Nasal cavity respiratory epithelium epithelial cell of viscerocranial mucosa (primary cell): ENCODE data around the gene LRIT1. TPM values are rescaled to one million over a fixed set of nuclear protein-coding genes. Genes with fewer than 3 reads are reported as not detected.

ENCODE experiments used
- total RNA-seq: library from RNA; depleted of rRNA; stranded (reverse); fragments of >200 nt; gene quantifications from 2 replicates; pipeline ENCODE4 v1.2.3, GENCODE V29; 2014

The LRIT1 gene, protein sequence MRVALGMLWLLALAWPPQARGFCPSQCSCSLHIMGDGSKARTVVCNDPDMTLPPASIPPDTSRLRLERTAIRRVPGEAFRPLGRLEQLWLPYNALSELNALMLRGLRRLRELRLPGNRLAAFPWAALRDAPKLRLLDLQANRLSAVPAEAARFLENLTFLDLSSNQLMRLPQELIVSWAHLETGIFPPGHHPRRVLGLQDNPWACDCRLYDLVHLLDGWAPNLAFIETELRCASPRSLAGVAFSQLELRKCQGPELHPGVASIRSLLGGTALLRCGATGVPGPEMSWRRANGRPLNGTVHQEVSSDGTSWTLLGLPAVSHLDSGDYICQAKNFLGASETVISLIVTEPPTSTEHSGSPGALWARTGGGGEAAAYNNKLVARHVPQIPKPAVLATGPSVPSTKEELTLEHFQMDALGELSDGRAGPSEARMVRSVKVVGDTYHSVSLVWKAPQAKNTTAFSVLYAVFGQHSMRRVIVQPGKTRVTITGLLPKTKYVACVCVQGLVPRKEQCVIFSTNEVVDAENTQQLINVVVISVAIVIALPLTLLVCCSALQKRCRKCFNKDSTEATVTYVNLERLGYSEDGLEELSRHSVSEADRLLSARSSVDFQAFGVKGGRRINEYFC
- not detected in 2 replicates for total RNA-seq

GRCh38 chr10:84241185-84241790 is at the start of gene LRIT1:
Gene LRIT1 (minus strand): TSS chr10:84241546. CDS start chr10:84241439, 107 bp downstream.

DNA sequence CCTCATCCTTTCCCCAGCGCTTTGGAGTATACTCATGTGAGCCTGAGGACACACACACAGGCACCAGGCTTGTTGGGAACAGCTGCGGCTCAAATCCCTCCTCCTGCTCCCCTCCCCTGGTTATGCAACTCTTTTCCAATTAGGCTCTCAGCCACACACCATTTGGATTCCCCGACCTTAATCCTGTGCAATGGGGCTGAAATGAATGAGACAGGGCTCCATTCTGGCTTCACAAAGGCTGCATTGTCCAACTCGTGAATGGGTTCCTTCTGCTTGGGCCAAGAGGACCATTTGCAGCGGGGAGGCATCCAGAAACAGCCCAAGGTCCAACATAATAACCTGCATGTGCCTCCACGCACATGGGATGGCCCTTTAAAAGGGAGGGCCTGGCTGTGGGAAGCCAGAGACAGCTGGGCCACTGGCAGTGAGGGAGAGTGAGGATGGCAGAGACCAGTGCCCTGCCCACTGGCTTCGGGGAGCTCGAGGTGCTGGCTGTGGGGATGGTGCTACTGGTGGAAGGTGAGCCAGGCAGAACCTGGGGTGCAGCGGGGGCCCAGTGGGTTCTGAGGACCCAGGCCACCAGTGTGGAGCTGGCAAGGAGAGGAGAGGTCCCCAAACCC is 3.4 kb upstream of the LRIT1 start, which contains the start of gene RGR:
RGR (plus strand) TSS at position 403 of the 620 bp plus-strand sequence; CDS start at position 441, 38 bp downstream.

GRCh38 chr10:84225427-84226173 is 15.7 kb downstream of the LRIT1 start, which contains the start of gene LRIT2:
Gene LRIT2 (minus strand): TSS chr10:84225544. CDS start chr10:84225520, 24 bp downstream.

DNA sequence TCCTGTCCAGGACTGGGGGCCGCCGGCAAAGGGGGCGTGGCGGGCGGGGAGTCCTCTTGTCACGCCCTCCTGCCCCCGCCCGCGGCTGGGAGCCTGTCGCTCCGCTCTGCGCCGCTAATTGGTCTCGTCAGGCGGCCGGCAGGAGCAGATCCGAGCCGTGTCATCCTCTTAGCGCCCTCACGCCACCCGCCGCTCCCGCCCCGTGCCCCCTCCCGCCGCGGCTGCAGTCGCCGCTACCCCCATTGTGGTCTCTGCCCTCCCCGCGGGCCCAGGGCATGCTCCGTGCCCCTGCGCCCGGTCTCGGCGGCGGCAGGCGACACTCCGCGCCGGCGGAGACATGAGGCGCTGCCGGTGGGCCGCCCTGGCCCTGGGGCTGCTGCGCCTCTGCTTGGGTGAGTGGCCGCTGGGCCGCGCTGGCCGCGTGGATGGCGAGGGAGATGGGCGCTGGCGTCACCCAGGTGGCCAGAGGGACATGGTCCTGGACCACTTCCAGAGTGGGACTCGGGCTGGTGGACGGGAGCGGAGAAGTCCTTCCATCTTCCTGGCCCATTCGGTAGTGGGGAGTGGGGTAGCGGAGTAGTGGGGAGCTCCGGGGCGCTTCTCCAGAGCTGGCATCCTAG is 46.8 kb downstream of the LRIT1 start, which contains the start of gene CDHR1:
CDHR1 (plus strand) TSS at position 114 of the 620 bp plus-strand sequence; CDS start at position 338, 224 bp downstream.

Other genes with a start within 250 kb of the LRIT1 start
- 281 and 395 TPM in 2 replicates for gene GHITM, start 102.0 kb downstream of the LRIT1 start, total RNA-seq
- under 0.01 and 1.2 TPM in 2 replicates for gene GPR15LG, start 67.7 kb downstream of the LRIT1 start, total RNA-seq
- gene CDHR1, start 47.0 kb downstream of the LRIT1 start, total RNA-seq: 0.68 and 2.8 TPM in 2 replicates
- not detected in 2 replicates for gene LRIT2, start 16.0 kb downstream of the LRIT1 start, total RNA-seq
- not detected in 2 replicates for gene RGR, start 3.5 kb upstream of the LRIT1 start, total RNA-seq
- 30.4 and 47.0 TPM in 2 replicates for gene CCSER2, start 87.0 kb upstream of the LRIT1 start, total RNA-seq